Measurements from ENCODE around the gene EVA1A.

DNA sequence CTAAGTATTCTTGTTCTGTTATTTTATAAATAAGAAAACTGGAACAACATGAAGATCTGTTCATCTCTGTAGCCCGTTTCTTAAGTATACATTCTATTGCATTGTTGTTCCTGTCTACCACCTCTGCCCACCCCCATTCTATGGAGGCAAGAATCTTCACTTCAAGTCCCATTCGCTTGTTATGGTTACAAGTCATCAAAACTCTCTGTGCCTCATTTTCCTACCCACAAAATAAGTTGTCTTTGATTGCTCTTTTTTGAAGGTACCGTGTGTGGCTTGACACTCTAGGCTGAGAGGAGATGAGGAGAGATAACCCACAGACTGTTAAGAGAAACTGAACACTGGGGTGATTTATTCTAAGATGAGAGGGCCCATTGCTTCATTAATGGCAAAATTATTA lies 2.9 kb upstream of the EVA1A start:
- TF ChIP-seq, protein P1, sequence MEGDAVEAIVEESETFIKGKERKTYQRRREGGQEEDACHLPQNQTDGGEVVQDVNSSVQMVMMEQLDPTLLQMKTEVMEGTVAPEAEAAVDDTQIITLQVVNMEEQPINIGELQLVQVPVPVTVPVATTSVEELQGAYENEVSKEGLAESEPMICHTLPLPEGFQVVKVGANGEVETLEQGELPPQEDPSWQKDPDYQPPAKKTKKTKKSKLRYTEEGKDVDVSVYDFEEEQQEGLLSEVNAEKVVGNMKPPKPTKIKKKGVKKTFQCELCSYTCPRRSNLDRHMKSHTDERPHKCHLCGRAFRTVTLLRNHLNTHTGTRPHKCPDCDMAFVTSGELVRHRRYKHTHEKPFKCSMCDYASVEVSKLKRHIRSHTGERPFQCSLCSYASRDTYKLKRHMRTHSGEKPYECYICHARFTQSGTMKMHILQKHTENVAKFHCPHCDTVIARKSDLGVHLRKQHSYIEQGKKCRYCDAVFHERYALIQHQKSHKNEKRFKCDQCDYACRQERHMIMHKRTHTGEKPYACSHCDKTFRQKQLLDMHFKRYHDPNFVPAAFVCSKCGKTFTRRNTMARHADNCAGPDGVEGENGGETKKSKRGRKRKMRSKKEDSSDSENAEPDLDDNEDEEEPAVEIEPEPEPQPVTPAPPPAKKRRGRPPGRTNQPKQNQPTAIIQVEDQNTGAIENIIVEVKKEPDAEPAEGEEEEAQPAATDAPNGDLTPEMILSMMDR (IDR thresholded peaks at IDR 0.05), result no peak
- TF ChIP-seq POLR2A (IDR thresholded peaks at IDR 0.05), result no peak
